ENCODE data around the gene ZNF549.

DNA sequence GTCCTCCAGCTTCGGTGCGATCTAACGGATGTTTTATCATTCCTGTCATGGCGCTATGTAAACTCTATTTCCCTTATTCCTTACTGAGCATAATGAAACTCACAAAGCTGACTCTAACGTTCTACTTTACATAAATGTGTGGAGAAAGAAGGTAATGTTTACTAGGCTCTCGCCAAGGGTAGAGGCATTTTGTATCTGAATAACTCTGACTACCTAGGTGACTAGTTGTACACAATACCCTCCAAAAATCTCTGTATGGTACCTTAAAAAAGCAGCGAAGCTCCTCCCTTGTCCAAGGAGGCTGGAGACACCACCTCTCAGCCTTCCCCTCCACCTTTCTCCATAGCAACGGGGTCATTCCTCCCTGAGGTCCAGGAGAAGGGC is 72.2 kb downstream of the ZNF549 start:
- no peak for TF ChIP-seq RNF2 (IDR thresholded peaks at IDR 0.05; ENCODE audit: borderline replicate concordance, low read depth, low read length, missing control alignments, poor library complexity, severe bottlenecking)
- TF ChIP-seq, protein P1, sequence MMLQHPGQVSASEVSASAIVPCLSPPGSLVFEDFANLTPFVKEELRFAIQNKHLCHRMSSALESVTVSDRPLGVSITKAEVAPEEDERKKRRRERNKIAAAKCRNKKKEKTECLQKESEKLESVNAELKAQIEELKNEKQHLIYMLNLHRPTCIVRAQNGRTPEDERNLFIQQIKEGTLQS (IDR thresholded peaks at IDR 0.05; ENCODE audit: insufficient read depth, low read depth, low read length): no peak
- TF ChIP-seq, protein P2, sequence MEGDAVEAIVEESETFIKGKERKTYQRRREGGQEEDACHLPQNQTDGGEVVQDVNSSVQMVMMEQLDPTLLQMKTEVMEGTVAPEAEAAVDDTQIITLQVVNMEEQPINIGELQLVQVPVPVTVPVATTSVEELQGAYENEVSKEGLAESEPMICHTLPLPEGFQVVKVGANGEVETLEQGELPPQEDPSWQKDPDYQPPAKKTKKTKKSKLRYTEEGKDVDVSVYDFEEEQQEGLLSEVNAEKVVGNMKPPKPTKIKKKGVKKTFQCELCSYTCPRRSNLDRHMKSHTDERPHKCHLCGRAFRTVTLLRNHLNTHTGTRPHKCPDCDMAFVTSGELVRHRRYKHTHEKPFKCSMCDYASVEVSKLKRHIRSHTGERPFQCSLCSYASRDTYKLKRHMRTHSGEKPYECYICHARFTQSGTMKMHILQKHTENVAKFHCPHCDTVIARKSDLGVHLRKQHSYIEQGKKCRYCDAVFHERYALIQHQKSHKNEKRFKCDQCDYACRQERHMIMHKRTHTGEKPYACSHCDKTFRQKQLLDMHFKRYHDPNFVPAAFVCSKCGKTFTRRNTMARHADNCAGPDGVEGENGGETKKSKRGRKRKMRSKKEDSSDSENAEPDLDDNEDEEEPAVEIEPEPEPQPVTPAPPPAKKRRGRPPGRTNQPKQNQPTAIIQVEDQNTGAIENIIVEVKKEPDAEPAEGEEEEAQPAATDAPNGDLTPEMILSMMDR (IDR thresholded peaks at IDR 0.05; ENCODE audit: control extremely low read depth in 1 of 3, insufficient read depth in 1 of 3, low read depth in 1 of 3, low read length in 3 of 3): no peak
- no peak for TF ChIP-seq YY1 (IDR thresholded peaks at IDR 0.05; ENCODE audit: low read depth, low read length)
- TF ChIP-seq, protein P3, sequence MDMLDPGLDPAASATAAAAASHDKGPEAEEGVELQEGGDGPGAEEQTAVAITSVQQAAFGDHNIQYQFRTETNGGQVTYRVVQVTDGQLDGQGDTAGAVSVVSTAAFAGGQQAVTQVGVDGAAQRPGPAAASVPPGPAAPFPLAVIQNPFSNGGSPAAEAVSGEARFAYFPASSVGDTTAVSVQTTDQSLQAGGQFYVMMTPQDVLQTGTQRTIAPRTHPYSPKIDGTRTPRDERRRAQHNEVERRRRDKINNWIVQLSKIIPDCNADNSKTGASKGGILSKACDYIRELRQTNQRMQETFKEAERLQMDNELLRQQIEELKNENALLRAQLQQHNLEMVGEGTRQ (IDR thresholded peaks at IDR 0.05; ENCODE audit: low read length): no peak

Measured in H1 (cell line).